Loucy (cell line): Measurements from ENCODE around the gene CTU1.

Experiments
- H2AFZ ChIP-seq: fragments of 200-600 bp; sonication (generic); 2 replicates; pipeline ENCODE4 v1.6.0; 2016; ENCODE audit warnings: antibody characterized with exemption, mild to moderate bottlenecking, low read length, moderate library complexity
- H3F3A ChIP-seq: fragments of 200-600 bp; 2 replicates; pipeline ENCODE4 v1.6.0; 2016; ENCODE audit warnings: antibody characterized with exemption, low read depth, mild to moderate bottlenecking
- H3K27me3 ChIP-seq: fragments of 200-600 bp; sonication (generic); 2 replicates; pipeline ENCODE4 v1.6.1; 2014; ENCODE audit warnings: low read length, mild to moderate bottlenecking; ENCODE audit not compliant: insufficient read depth, poor library complexity, severe bottlenecking
- H3K36me3 ChIP-seq: fragments of 200-600 bp; sonication (generic); 2 replicates; pipeline ENCODE4 v1.6.1; 2016; ENCODE audit warnings: low read length; ENCODE audit not compliant: insufficient read depth
- H3K4me1 ChIP-seq: fragments of 200-600 bp; sonication (generic); 2 replicates; pipeline ENCODE4 v1.5.1; 2014; ENCODE audit warnings: low read length, mild to moderate bottlenecking; ENCODE audit not compliant: insufficient read depth, poor library complexity, severe bottlenecking
- H3K4me2 ChIP-seq: fragments of 200-600 bp; sonication (generic); 2 replicates; pipeline ENCODE4 v1.6.0; 2014; ENCODE audit warnings: antibody characterized with exemption, low read length, low read depth, mild to moderate bottlenecking; ENCODE audit not compliant: poor library complexity, severe bottlenecking
- H3K4me3 ChIP-seq: fragments of 200-600 bp; sonication (generic); 2 replicates; pipeline ENCODE4 v1.5.1; 2014; ENCODE audit warnings: low read length, mild to moderate bottlenecking, mixed read lengths; ENCODE audit not compliant: poor library complexity, severe bottlenecking
- H3K79me2 ChIP-seq: fragments of 200-600 bp; sonication (generic); 2 replicates; pipeline ENCODE4 v1.6.1; 2014; ENCODE audit warnings: low read length; ENCODE audit not compliant: insufficient read depth
- H3K9ac ChIP-seq: fragments of 200-600 bp; sonication (generic); 2 replicates; pipeline ENCODE4 v1.6.0; 2014; ENCODE audit warnings: mild to moderate bottlenecking, low read depth, low read length, moderate library complexity; ENCODE audit not compliant: poor library complexity, severe bottlenecking
- H3K9me2 ChIP-seq: fragments of 200-600 bp; sonication (generic); replicated peaks from 2 replicates; pipeline ENCODE4 v1.6.1; 2016; ENCODE audit warnings: low read depth, low read length, mixed read lengths
- H3K9me3 ChIP-seq: fragments of 200-600 bp; sonication (generic); 2 replicates; pipeline ENCODE4 v1.6.1; 2014; ENCODE audit warnings: mild to moderate bottlenecking, antibody characterized with exemption, low read length, low read depth; ENCODE audit not compliant: insufficient read depth
- H4K20me1 ChIP-seq: fragments of 200-600 bp; sonication (generic); 2 replicates; pipeline ENCODE4 v1.6.0; 2014; ENCODE audit warnings: antibody characterized with exemption, low read length, mild to moderate bottlenecking; ENCODE audit not compliant: insufficient read depth, poor library complexity, severe bottlenecking
- CTCF ChIP-seq: fragments of 200-600 bp; sonication (generic); conservative IDR thresholded peaks from 2 replicates; pipeline ENCODE4 v1.5.1; 2014; ENCODE audit warnings: mild to moderate bottlenecking, antibody characterized with exemption, low read length
- EZH2phosphoT487 ChIP-seq: fragments of 200-600 bp; IDR thresholded peaks from 2 replicates; pipeline ENCODE4 v1.6.1; 2018; ENCODE audit warnings: antibody characterized with exemption, mild to moderate bottlenecking, moderate library complexity, borderline replicate concordance

Gene CTU1

GRCh38 chr19:51119101-51119500 lies 10.9 kb upstream of the CTU1 start:
- Histone ChIP-seq H3K79me2 (no peaks in the 10 kb centered on the region), H4K20me1 (no peaks in the 10 kb centered on the region), H2AFZ (no peak overlapping the region), H3K9me3 (no peaks in the 10 kb centered on the region), H3K4me2 (no peak overlapping the region), H3K27me3 (no peaks in the 10 kb centered on the region), H3K4me3 (no peak overlapping the region), H3K9me2 (no peaks in the 10 kb centered on the region), H3K36me3 (no peaks in the 10 kb centered on the region), H3K4me1 (no peaks in the 10 kb centered on the region), H3F3A (no peaks in the 10 kb centered on the region), H3K9ac (no peak overlapping the region)
- no peak for TF ChIP-seq EZH2phosphoT487
- no peak for TF ChIP-seq CTCF

GRCh38 chr19:51116736-51117286 lies 8.6 kb upstream of the CTU1 start:
- no peaks in the 10 kb centered on the region for H3K4me1 ChIP-seq
- no peaks in the 10 kb centered on the region for H3K9me3 ChIP-seq
- no peaks in the 10 kb centered on the region for H4K20me1 ChIP-seq
- no peaks in the 10 kb centered on the region for H3K9me2 ChIP-seq
- TF ChIP-seq CTCF (no peak), EZH2phosphoT487 (no peak)
- H3K4me2 ChIP-seq, result no peak overlapping the region
- no peak overlapping the region for H3K9ac ChIP-seq
- H3K4me3 ChIP-seq, result no peak overlapping the region
- H2AFZ ChIP-seq, result no peak overlapping the region
- H3K79me2 ChIP-seq, result no peaks in the 10 kb centered on the region
- no peaks in the 10 kb centered on the region for H3K36me3 ChIP-seq
- no peaks in the 10 kb centered on the region for H3F3A ChIP-seq
- H3K27me3 ChIP-seq, result no peaks in the 10 kb centered on the region

- H3K4me2 ChIP-seq, result no peak overlapping the region
- no peaks in the 10 kb centered on the region for H3K79me2 ChIP-seq
- H3K27me3 ChIP-seq, result no peaks in the 10 kb centered on the region
- no peaks in the 10 kb centered on the region for H3K4me1 ChIP-seq
- TF ChIP-seq EZH2phosphoT487, result no peak
- TF ChIP-seq CTCF, result no peak
- H3K36me3 ChIP-seq, result no peaks in the 10 kb centered on the region
- no peak overlapping the region for H3K4me3 ChIP-seq
- H3K9me2 ChIP-seq, result no peaks in the 10 kb centered on the region
- H4K20me1 ChIP-seq, result no peaks in the 10 kb centered on the region
- no peak overlapping the region for H2AFZ ChIP-seq
- no peaks in the 10 kb centered on the region for H3K9me3 ChIP-seq
- H3F3A ChIP-seq, result no peaks in the 10 kb centered on the region
- no peak overlapping the region for H3K9ac ChIP-seq
Observed at GRCh38 chr19:51114087-51114729, 6.0 kb upstream of the CTU1 start.
